Measurements from ENCODE around the gene LARGE2.

DNA sequence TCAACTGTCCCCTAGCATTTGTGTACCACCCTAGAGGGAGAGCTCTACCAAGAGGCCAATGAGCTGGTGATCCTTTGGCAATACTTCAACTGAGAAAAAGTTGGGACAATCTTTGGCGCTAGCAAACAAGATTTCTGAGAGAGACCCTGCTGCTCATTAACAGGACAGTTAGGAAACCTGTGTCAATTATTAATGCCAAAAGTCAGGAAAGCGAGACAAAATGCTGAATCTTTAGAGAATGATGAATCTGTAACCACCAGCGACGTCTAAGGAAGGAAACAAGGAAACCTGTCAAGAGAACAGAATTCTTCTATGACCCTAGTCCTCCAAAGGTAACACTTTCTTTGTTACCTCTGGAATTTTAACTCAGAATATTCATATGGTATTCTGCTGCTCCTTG lies 19.9 kb downstream of the LARGE2 start:
- TF ChIP-seq, protein P1, sequence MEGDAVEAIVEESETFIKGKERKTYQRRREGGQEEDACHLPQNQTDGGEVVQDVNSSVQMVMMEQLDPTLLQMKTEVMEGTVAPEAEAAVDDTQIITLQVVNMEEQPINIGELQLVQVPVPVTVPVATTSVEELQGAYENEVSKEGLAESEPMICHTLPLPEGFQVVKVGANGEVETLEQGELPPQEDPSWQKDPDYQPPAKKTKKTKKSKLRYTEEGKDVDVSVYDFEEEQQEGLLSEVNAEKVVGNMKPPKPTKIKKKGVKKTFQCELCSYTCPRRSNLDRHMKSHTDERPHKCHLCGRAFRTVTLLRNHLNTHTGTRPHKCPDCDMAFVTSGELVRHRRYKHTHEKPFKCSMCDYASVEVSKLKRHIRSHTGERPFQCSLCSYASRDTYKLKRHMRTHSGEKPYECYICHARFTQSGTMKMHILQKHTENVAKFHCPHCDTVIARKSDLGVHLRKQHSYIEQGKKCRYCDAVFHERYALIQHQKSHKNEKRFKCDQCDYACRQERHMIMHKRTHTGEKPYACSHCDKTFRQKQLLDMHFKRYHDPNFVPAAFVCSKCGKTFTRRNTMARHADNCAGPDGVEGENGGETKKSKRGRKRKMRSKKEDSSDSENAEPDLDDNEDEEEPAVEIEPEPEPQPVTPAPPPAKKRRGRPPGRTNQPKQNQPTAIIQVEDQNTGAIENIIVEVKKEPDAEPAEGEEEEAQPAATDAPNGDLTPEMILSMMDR (IDR thresholded peaks at IDR 0.05; ENCODE audit: borderline replicate concordance, extremely low read depth, low read length, poor library complexity, severe bottlenecking): no peak
- TF ChIP-seq EZH2 (IDR thresholded peaks at IDR 0.05; ENCODE audit: borderline replicate concordance, low read depth, low read length, severe bottlenecking): no peak

Data from DND-41 (cell line).